ENCODE data around the gene UAP1L1. TPM values are rescaled to one million over a fixed set of nuclear protein-coding genes. Genes with fewer than 3 reads are reported as not detected.

The UAP1L1 gene
- total RNA-seq, 1 experiment from 2014 or later = 6.6 TPM

GRCh38 chr9:137082925-137083290 lies 5.6 kb downstream of the UAP1L1 start:
- TF ChIP-seq CTCF (conservative IDR thresholded peaks at IDR 0.05) = no peak
- Histone ChIP-seq H3K23ac (ENCODE audit: insufficient read length, low read depth, low read length) (no peak overlapping the region), H2BK15ac (ENCODE audit: low read depth, low read length) (no peak overlapping the region), H3K14ac (ENCODE audit: insufficient read depth, low read length) (no peak overlapping the region), H2BK5ac (ENCODE audit: insufficient read length, low read length) (no peak overlapping the region), H3K18ac (ENCODE audit: insufficient read length, low read depth, low read length) (no peak overlapping the region), H2BK20ac (ENCODE audit: low read depth, low read length, poor library complexity, severe bottlenecking) (no peak overlapping the region), H3K9me3 (ENCODE audit: control insufficient read depth, low read depth, low read length) (no peaks in the 10 kb centered on the region), H4K91ac (ENCODE audit: insufficient read length, low read depth, low read length) (no peak overlapping the region), H3K4me1 (ENCODE audit: insufficient read depth, low read length) (no peaks in the 10 kb centered on the region; the same call in 1 of the 2 replicates), H3K23me2 (ENCODE audit: insufficient read length, low read depth, low read length, poor library complexity, severe bottlenecking) (peaks cover 22% of the 10 kb centered on the region), H2AK5ac (ENCODE audit: insufficient read length, low read length) (no peak overlapping the region), H3T11ph (ENCODE audit: low read length) (no peak overlapping the region), H2AFZ (ENCODE audit: low read length) (no peak overlapping the region), H3K79me2 (ENCODE audit: insufficient read depth, low read length) (no peaks in the 10 kb centered on the region), H3K9ac (ENCODE audit: extremely low read depth, insufficient read length, low read length) (no peak overlapping the region), H3K27me3 (ENCODE audit: insufficient read depth, low read length) (peaks cover 5% of the 10 kb centered on the region; the same call in 1 of the 2 replicates), H2BK120ac (ENCODE audit: low read depth, low read length, poor library complexity, severe bottlenecking) (no peak overlapping the region), H4K20me1 (ENCODE audit: control insufficient read depth, insufficient read depth, insufficient read length) (peaks cover 3% of the 10 kb centered on the region), H4K5ac (ENCODE audit: insufficient read length, low read depth, low read length) (no peak overlapping the region), H2BK12ac (ENCODE audit: insufficient read length, low read depth, low read length) (no peak overlapping the region), H3K27ac (ENCODE audit: insufficient read length, low read depth, low read length) (no peak overlapping the region), H3K79me1 (ENCODE audit: insufficient read depth, low read depth, low read length, poor library complexity, severe bottlenecking) (no peaks in the 10 kb centered on the region), H4K8ac (replicated peaks; ENCODE audit: insufficient read length, low read depth, low read length) (no peak overlapping the region), H3K56ac (ENCODE audit: insufficient read length, low read depth, low read length) (no peak overlapping the region), H3K4ac (ENCODE audit: low read depth, low read length) (no peak overlapping the region), H3K4me2 (ENCODE audit: insufficient read depth, insufficient read length, low read length) (no peak overlapping the region)
- WGBS (ENCODE audit: extremely low coverage, insufficient read length, low lambda C conversion rate) = no CpG with 5 or more reads among the region's 8 CpGs
- Mint-ChIP-seq H3K4me1 (peaks cover 15 to 26% of the 10 kb centered on the region in 2 experiments), H3K27me3 (ENCODE audit: low read depth) (peaks cover 31% of the 10 kb centered on the region), H3K27ac (no peak overlapping the region), H3K36me3 (ENCODE audit: insufficient read depth in 1 of 3, low read depth in 3 of 3) (no peaks in the 10 kb centered on the region; a peak in 1 of 7 replicates), H3K4me3 (no peak overlapping the region), H3K9me3 (no peaks in the 10 kb centered on the region)
- no peak for DNase-seq

Measured in H9 (cell line).